GM20000 (cell line): ENCODE data around the gene DEAF1.

Experiments used
- DNase-seq: peaks from one replicate; pipeline ENCODE4 v3.0.0; 2012; ENCODE audit warnings: low spot score
- CTCF ChIP-seq: IDR thresholded peaks from 2 replicates; pipeline ENCODE4 v1.5.1; 2012; ENCODE audit warnings: mild to moderate bottlenecking, control low read depth; ENCODE audit errors: extremely low read depth, missing control alignments

DEAF1 gene

DNA sequence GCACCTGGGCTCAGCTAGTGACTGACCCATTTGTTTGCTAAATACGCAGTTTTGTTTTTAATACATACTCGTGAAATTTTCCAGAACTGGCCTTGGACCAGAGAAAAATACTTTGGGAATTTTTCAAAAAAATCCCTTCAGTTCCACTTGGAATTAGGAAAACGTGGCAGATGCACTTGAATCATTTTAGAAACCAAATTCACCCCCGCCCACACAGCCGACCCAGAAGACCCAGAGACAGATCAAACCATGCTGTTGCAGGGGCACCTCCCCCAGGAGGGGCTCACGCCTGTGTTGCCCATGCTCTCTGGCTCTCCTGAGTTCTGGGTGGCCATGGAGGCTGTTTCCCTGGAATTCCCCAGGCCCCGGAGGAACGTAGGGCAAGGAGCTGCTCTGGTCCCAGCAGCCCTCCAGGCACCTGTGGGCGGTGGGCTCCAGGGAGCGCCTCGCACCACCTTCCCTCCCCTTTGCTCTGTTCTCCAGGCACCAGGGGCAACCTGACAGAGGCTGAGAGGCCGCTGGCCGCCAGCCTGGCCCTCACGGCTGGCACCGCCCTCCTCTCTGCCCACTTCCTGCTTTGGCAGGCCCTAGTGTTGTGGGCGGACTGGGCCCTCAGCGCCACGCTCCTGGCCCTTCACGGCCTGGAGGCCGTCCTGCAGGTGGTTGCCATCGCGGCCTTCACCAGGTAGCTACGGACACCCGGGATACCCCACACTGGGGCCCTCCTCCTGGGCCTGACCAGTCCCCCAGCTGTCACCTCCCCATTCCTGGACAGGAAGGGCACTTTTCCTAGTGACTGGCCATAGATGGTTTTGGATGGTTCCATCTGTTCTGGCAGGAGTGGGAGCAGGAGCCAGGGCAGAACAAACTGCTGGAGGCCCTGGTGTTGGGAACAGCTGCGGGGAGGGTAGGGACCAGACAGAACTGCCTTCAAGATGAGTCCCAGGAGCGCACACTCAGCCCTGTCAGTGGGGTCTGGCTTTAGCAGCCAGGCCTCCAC, 7.7 kb upstream of the DEAF1 start:
- DNase-seq = no peak
- no peak for TF ChIP-seq CTCF

DNA sequence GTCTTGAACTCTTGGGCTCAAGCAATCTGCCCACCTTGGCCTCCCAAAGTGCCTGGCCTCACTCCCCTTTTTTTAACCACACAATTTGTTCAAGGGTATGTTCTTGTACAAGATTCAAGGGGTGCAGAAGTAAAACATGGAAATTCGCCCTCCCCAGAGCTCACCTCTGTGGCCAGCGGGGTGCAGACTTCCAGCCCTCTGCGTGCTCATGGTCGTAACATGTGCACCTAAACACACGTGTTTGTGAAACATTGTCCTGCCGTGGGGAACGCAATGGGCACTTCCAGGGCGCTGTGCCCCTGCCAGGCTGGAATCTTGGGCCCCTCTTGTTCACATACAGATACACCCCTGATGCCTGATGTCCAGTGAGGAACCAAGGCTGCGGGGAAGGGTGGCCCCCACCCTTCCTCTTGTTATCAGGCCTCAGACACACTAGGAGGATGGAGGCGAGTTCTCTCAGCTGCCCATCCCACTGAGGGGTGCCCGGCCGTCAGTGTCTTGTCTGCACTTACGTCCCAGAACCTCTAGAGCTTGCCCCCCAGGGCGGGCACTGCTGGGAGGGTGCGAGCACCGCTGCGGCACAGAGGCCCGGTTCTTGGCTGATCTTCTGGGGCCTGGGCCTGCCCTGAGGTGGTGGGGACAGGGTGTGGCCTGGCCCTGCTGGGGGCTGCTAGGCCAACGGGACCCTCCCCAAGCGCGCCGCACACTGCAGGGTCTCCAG, 6.9 kb upstream of the DEAF1 start:
- TF ChIP-seq CTCF = no peak

DNA sequence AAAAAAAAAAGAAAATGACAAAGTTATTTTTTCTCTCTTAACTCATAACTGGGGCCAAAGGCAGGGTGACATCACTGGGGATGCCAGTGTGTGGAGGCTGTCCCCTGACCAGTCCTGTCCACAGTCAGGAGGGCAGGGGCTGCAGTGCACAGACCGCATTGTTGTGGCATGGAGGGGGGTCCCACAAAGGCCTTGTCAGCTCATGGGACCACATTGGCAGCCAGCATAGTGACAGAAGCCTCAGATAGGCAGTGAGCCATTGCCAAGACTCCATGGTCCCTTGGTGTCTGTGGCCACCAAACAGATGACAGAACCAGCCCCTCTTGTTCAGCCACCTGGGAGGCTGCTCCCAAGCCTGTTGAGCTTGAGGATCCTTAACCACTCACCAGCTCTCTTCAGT, 4.7 kb upstream of the DEAF1 start:
- no peak for TF ChIP-seq CTCF

More for the DNA sequence above, 6.9 kb upstream of the DEAF1 start:
- no peak for DNase-seq

DNA sequence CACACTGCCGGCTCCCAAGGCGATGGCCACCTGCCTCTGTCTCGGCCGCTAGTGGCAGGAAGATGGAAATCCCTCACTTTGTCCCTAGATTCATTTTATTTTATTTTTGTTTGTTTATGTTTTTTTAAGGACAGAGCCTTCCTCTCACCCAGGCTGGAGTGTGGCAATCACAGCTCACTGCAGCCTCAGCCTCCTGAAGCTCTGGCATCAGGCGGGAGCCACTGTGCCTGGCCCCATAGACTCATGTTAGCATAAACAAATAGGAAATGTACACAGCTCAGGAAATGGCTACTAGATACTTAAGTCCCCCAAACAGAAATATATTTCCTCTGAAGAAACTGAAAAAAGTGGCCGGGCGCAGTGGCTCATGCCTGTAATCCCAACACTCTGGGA, 4.1 kb upstream of the DEAF1 start:
- TF ChIP-seq CTCF = no peak
- DNase-seq = no peak

More for the DNA sequence above, 4.7 kb upstream of the DEAF1 start:
- DNase-seq = no peak

- DNase-seq = no peak
- no peak for TF ChIP-seq CTCF
Measured at GRCh38 chr11:698493-699115, 3.6 kb upstream of the DEAF1 start.

- DNase-seq = no peak
Measured at GRCh38 chr11:697811-698311, 2.8 kb upstream of the DEAF1 start.

More at GRCh38 chr11:697811-698311, 2.8 kb upstream of the DEAF1 start:
- no peak for TF ChIP-seq CTCF
